Astrocyte of the cerebellum (primary cell): Measurements from ENCODE around the gene RBM11.

Source experiments
- DNase-seq: peaks from one replicate; pipeline ENCODE4 v3.0.0-alpha.2; 2011; ENCODE audit warnings: low read depth
- H3K4me3 ChIP-seq: 2 replicates; pipeline ENCODE4 v1.5.1; 2011; ENCODE audit warnings: mild to moderate bottlenecking, low read depth, low read length, moderate library complexity
- in situ Hi-C: cut with HindIII; loops from 2 replicates; pipeline ENCODE4 v1.10.0; 2017; ENCODE audit warnings: low sequenced_read_pairs
- TF ChIP-seq, protein P1 (sequence below): IDR thresholded peaks from 2 replicates; pipeline ENCODE4 v1.5.1; 2012; ENCODE audit warnings: low read length, low read depth, moderate library complexity, mild to moderate bottlenecking; ENCODE audit errors: missing control alignments

RBM11 gene

DNA sequence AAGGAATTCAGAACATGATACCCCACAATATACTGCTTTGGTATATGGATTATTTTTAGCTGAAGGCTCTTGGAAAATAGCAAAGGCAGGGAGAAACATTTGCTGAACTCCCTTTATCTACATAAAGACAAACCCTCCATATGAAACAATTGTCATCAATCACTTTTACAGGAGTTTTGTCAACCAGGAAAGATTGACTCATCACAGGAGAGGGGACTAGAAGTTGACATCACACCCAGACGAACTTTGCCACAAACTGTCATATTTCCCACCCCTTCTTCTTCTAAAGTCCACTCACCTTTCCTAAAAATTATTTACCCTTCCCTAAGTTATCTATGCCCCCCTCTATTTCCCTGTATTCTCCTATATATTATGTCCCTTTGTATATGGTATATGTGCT lies 47.9 kb downstream of the RBM11 start:
- TF ChIP-seq, protein P1, sequence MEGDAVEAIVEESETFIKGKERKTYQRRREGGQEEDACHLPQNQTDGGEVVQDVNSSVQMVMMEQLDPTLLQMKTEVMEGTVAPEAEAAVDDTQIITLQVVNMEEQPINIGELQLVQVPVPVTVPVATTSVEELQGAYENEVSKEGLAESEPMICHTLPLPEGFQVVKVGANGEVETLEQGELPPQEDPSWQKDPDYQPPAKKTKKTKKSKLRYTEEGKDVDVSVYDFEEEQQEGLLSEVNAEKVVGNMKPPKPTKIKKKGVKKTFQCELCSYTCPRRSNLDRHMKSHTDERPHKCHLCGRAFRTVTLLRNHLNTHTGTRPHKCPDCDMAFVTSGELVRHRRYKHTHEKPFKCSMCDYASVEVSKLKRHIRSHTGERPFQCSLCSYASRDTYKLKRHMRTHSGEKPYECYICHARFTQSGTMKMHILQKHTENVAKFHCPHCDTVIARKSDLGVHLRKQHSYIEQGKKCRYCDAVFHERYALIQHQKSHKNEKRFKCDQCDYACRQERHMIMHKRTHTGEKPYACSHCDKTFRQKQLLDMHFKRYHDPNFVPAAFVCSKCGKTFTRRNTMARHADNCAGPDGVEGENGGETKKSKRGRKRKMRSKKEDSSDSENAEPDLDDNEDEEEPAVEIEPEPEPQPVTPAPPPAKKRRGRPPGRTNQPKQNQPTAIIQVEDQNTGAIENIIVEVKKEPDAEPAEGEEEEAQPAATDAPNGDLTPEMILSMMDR: no peak
- in situ Hi-C loops: no loop called here
- no peak overlapping the region for H3K4me3 ChIP-seq
- no peak for DNase-seq

DNA sequence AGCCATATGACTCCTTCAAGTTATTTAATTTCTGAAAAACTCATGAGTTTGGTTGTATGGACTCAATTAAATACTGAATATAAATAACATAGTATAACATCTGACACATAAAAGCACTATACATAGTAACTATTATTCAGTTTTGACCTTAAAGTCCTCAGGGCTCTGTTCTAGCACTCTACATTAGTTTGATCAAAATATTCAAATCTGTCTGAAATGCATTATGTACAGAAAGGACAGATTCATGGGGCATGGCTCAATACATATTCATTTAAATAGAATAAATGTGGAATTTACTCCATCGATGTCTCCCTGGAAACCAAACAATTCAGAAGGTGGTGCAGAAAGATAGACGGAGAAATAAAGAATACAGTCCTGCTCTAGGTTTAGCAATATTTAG lies 49.1 kb downstream of the RBM11 start:
- TF ChIP-seq, protein P1: no peak
- DNase-seq: no peak
- in situ Hi-C loops: no loop called here
- H3K4me3 ChIP-seq: no peak overlapping the region

DNA sequence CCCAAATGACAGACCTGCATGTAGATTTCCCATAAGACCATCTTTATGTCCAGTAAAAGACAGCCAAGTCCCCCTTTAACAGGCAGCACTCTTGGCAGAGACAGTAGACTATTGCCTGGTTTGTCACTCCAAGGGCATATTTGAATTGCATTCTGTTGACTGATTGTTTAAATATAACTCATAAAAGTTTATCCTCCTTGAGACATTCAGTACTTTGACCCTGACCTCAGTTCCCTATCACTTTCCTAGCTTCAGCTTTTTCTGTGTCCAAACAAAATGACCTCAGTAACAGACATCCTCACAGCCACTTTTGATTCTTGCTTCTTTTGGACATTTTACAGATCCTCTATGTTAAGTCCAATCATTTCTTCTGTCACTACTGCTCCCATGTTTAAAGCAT lies 51.1 kb downstream of the RBM11 start:
- TF ChIP-seq, protein P1: no peak
- in situ Hi-C loops: no loop called here
- H3K4me3 ChIP-seq: no peak overlapping the region
- DNase-seq: no peak

DNA sequence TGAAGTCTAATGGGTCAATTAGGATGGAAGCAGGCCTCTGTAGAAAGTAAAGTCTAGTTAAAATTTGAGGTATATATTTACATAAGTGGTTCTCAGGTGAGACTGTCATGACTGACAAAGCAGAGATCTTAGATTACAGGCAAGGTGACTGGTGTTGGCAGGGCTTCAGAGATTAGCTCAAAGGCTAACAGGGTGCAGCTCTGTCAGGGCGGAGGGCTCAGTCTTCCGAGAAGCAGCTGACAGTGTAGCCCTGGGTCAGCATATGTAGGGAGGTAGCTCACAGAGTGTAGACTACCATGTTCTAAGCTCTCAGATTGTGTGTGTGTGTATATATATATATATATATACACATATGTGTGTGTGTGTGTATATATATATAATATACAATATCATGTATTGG lies 54.7 kb downstream of the RBM11 start:
- TF ChIP-seq, protein P1: no peak
- no peak for DNase-seq
- H3K4me3 ChIP-seq: no peak overlapping the region
- in situ Hi-C loops: no loop called here

DNA sequence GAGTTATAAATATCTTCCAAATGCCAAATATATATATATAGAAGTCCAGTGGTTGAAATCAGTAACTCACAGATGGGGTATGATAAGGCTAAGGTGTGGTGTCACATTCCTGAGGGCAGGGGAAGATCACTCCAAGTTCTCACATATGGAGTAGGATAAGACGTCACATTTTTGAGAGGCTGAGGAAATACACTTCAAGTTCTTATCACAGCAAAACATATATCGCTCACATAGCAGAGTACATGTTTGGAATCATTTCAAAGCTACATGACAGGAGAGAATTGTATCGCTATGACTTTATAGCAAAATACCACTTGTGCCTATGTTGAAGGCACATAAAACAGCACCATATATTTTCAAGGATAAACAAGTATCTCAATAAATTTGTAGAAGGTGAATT lies 55.1 kb downstream of the RBM11 start:
- no peak overlapping the region for H3K4me3 ChIP-seq
- in situ Hi-C loops: no loop called here
- TF ChIP-seq, protein P1: no peak
- no peak for DNase-seq

DNA sequence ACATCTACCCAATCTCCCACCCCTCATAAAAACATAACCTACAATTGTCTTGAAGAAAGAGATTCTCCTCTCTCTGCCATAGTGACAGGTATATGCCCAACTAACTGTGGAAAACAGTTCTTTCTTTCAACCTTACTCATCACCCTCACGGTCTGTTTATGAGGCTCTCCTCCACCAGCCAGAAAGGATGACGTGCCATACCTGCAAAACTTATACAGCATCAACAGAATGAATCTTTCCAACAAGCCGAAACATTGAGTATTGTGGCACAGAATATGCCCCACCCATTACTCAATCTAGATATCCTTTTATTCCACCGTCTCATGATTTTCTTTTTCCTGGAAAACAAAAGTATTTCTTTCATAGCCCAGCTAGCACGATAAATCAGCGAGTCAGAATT lies 55.7 kb downstream of the RBM11 start:
- DNase-seq: no peak
- in situ Hi-C loops: no loop called here
- H3K4me3 ChIP-seq: no peak overlapping the region
- TF ChIP-seq, protein P1: no peak
